ENCODE data around the gene ST3GAL3.

ST3GAL3 gene

GRCh38 chr1:43925846-43926245 is 218.5 kb downstream of the ST3GAL3 start:
- DNase-seq, result no peak

DNA sequence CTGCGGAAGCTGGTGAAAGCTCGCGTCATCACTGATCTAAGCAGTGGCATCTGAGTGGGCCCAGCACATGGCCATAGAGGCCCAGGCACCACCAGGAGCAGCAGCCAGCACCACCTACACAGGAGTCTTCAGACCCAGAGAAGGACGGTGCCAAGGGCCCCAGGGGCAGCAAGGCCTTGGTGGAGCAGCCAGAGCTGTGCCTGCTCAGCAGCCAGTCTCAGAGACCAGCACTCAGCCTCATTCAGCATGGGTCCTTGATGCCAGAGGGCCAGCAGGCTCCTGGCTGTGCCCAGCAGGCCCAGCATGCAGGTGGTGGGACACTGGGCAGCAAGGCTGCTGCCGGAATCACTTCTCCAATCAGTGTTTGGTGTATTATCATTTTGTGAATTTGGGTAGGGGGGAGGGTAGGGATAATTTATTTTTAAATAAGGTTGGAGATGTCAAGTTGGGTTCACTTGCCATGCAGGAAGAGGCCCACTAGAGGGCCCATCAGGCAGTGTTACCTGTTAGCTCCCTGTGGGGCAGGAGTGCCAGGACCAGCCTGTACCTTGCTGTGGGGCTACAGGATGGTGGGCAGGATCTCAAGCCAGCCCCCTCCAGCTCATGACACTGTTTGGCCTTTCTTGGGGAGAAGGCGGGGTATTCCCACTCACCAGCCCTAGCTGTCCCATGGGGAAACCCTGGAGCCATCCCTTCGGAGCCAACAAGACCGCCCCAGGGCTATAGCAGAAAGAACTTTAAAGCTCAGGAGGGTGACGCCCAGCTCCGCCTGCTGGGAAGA is 223.0 kb downstream of the ST3GAL3 start:
- DNase-seq, result no peak

GRCh38 chr1:43930949-43931275 is 223.6 kb downstream of the ST3GAL3 start:
- no peak for DNase-seq

- DNase-seq, result no peak
Observed at GRCh38 chr1:43931711-43932660, 224.7 kb downstream of the ST3GAL3 start.

DNA sequence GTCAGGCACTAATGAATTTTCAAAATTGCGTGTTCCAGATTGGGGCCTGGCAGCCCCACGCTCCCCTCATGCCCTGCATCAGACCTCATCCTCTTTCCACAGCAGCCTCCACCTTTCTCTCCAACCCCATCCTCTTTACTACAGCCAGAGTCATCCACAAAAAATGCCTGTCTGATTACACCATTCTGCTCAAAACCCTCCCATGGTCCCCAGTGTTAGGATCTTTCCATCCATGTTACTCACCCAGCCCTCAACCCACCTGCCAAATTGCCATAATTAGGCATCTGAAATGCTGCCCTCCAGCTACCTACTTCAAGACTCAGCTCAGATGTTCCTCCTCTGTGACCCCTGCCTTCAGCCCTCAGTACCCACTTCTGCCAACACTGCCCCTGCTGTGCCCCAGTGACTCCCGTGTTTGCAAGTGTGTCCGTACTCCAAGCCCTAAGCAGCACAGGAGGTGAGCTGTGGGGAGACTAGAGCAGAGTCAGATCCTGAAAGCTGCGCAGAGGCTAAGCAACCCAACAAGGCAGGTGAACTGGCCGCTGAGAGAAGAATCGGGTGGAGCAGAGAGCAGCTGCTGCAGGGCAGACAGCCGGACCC is 225.6 kb downstream of the ST3GAL3 start:
- DNase-seq, result no peak

- DNase-seq, result no peak
Observed at GRCh38 chr1:43933386-43934100, 226.2 kb downstream of the ST3GAL3 start, which contains the start of gene ARTN. Gene ARTN, plus strand, starts transcription at chr1:43933801. Its CDS starts 1,856 bp downstream, at chr1:43935657.

- DNase-seq, result peak in 1 of 2 experiments; percentile 36
Observed at GRCh38 chr1:43934101-43934985, 227.0 kb downstream of the ST3GAL3 start.

- DNase-seq, result no peak
Observed at GRCh38 chr1:43934986-43935324, 227.6 kb downstream of the ST3GAL3 start.

DNA sequence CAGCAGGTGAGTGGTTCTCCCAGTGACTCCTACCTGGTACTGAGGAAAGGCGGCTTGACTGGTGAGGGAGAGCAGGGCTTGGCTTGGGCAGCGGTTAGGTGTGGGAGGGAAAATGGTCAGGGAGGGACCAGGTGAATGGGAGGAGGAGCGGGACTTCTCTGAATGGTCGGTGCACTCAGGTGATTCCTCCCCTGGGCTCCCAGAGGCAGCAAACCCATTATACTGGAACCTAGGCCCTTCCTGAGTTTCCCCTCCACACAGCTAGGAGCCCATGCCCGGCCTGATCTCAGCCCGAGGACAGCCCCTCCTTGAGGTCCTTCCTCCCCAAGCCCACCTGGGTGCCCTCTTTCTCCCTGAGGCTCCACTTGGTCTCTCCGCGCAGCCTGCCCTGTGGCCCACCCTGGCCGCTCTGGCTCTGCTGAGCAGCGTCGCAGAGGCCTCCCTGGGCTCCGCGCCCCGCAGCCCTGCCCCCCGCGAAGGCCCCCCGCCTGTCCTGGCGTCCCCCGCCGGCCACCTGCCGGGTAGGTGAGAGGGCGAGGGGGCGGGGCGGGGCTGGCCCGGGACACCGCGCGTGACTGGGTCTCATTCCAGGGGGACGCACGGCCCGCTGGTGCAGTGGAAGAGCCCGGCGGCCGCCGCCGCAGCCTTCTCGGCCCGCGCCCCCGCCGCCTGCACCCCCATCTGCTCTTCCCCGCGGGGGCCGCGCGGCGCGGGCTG is 228.5 kb downstream of the ST3GAL3 start:
- DNase-seq, result no peak

- DNase-seq, result no peak
Observed at GRCh38 chr1:43936431-43937151, 229.3 kb downstream of the ST3GAL3 start.

GRCh38 chr1:43937179-43937865 is 230.0 kb downstream of the ST3GAL3 start:
- no peak for DNase-seq

DNA sequence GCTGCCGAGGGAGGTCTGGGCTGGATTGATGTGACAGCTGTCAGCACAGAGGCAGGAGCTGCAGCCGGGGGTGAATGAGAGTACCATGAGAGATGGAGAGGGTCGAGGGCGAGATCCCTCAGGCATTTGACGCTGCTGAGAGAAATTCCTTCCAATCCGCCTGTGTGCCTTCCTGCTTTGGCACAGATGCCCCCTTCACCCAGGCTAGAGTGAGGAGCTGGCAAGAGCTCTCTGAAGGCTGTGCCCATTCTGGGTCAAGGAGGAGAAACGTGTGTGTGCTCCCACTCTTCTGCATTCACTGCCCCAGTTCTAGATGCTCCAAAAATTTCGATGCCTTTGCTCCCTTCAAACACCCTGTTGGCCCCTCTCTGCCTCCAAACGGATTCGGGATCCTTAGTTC is 231.0 kb downstream of the ST3GAL3 start:
- no peak for DNase-seq

GRCh38 chr1:43938892-43939587 is 231.7 kb downstream of the ST3GAL3 start:
- no peak for DNase-seq

GRCh38 chr1:43942411-43942810 is 235.1 kb downstream of the ST3GAL3 start:
- DNase-seq, result no peak

DNA sequence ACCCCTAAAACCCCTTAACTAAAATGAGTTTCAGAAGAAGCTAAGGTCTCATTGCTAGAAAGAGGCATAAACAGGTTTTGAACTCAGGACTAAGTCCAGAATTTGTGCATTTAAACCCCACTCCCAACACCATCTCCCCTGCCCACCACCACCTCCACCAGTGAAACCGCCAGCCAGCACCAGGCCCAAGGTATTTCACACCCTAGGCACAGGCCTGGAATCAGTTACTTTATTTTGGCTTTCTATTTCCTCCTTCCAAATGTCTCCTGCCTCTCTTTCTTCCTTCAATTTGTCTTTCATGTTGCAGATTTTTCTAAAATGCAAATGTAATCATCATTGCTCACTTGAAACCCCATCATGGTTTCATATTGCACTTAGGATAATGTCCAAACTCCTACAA is 237.5 kb downstream of the ST3GAL3 start:
- no peak for DNase-seq

- DNase-seq, result no peak
Observed at GRCh38 chr1:43945674-43946235, 238.4 kb downstream of the ST3GAL3 start.

DNA sequence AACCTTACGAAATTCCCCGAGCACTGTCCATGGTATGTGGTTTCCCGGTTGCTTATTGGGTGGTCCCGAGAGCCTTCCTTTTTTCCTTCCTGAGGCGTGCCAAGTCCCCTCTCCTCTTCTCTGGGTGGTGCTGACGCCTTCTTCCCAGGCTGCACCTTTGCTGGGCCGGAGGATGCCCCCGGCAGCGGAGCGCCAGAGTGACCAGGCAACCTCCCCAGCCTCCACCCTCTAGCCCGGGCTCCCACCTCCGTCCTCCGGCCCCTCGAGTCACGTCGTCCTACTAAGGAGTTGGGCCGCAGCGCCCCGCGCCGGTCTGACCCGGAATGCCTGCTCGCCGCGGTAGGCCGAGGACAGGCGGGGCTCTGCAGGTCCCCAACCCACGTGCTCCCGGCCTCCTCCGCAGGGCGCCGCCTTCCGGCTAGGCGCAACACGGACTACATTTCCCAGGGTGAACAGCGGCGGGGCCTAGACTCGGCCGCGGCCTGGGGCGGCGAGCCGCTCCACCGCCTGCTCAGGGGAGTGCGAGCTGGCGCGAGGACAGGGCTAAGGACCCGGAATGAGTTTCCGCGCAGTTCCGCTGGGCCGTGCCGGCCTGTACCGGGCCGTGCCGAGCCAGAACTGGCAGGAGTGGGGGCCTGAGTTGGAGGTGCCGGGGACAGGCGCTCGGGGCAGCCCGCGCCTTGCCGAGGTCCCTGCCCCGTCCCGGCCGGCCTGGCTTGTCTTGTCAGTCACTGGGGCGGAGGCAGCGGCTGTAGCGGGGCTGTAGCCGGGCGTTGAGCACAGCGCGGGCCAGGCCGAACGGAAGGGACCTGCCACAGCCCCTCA is 239.1 kb downstream of the ST3GAL3 start, which contains the start of gene IPO13:
Gene IPO13, plus strand, starts transcription at position 715 of the 825 bp plus-strand sequence. CDS start 651 bp downstream, outside the sequence.
- peak; percentile 90 to 93 for DNase-seq

Data from NCI-H187 (cell line).